Lung (tissue), 12 donors: ENCODE results near the gene NFATC1. TPM values are rescaled to one million over a fixed set of nuclear protein-coding genes. Genes with fewer than 3 reads are reported as not detected.

Experiments
- ATAC-seq: fragments of 200-7000 bp; cut with Tn5 transposase; one replicate; pipeline ENCODE4 v1.9.1; 2020; ENCODE audit warnings: moderate number of reproducible peaks; ENCODE audit not compliant: insufficient read depth, low FRiP score
- DNase-seq, 3 donors: peaks; one replicate each; pipeline ENCODE4 v3.0.0-alpha.2; 2013 to 2017
- H3K27ac ChIP-seq, 2 donors: one replicate each; pipeline ENCODE4 v1.5.1; 2013; ENCODE audit warnings: mild to moderate bottlenecking in 2 of 2, moderate library complexity in 2 of 2, control low read depth in 1 of 2, inconsistent platforms in 1 of 2, low read depth in 1 of 2, low read length in 1 of 2
- H3K27me3 ChIP-seq, 3 donors: one replicate each; pipeline ENCODE4 v1.5.1; 2013; ENCODE audit warnings: low read length in 2 of 3; ENCODE audit not compliant: control insufficient read depth in 3 of 3, insufficient read depth in 3 of 3
- H3K36me3 ChIP-seq, 4 donors: one replicate each; pipeline ENCODE4 v1.5.1; 2013; ENCODE audit warnings: low read length in 4 of 4, mild to moderate bottlenecking in 1 of 4, moderate library complexity in 1 of 4; ENCODE audit not compliant: control insufficient read depth in 4 of 4, insufficient read depth in 4 of 4
- H3K4me1 ChIP-seq, 5 donors: one replicate each; pipeline ENCODE4 v1.5.1; 2013; ENCODE audit warnings: low read length in 5 of 5, mild to moderate bottlenecking in 2 of 5, moderate library complexity in 1 of 5; ENCODE audit not compliant: control insufficient read depth in 5 of 5, insufficient read depth in 5 of 5
- H3K4me3 ChIP-seq: one replicate; pipeline ENCODE4 v1.5.1; 2013; ENCODE audit warnings: mild to moderate bottlenecking, control low read depth, moderate library complexity
- H3K9ac ChIP-seq, 2 donors: one replicate each; pipeline ENCODE4 v1.5.1; 2013; ENCODE audit warnings: low read length in 2 of 2, control low read depth in 1 of 2; ENCODE audit not compliant: insufficient read depth in 1 of 2
- H3K9me3 ChIP-seq, 4 donors: one replicate each; pipeline ENCODE4 v1.5.1; 2013; ENCODE audit warnings: low read length in 3 of 4, mild to moderate bottlenecking in 1 of 4, moderate library complexity in 1 of 4; ENCODE audit not compliant: control insufficient read depth in 4 of 4, insufficient read depth in 3 of 4
- CTCF ChIP-seq: IDR thresholded peaks from 2 replicates; pipeline ENCODE4 v1.5.1; 2012; ENCODE audit warnings: mild to moderate bottlenecking; ENCODE audit errors: control extremely low read depth, extremely low read depth
- WGBS, 2 donors: extraction: QIAGEN DNeasy Blood & Tissue Kit; methylation state at CpG; one replicate each; pipeline ENCODE4 v1.1.7; 2013; 5-methylcytosine and 5-hydroxymethylcytosine counted together
- polyA plus RNA-seq, 2 donors: library from polyadenylated mRNA; stranded (reverse); fragments of 200-250 nt; gene quantifications; one replicate each; pipeline ENCODE4 v1.2.1, GENCODE V29; 2013
- total RNA-seq, 2 donors: library from RNA; depleted of rRNA in 1 of 2; stranded (reverse); fragments of >200 nt in 1 of 2; gene quantifications; one replicate each; pipeline ENCODE4 v1.2.1, GENCODE V29; 2014 to 2021
- donor health status: control.
- donor health status: control.
- donor health status: Bipolar disorder and iron deficiency.
- donor health status: healthy.
- donor health status: DM: yes; HTN: yes; CAD: no.

Gene NFATC1
- total and polyA plus RNA-seq, 4 donors, result 8.6 to 25.5 (median 12.9) TPM

- no peak overlapping the region for H3K9ac ChIP-seq
- no peak overlapping the region for H3K27ac ChIP-seq
- no peak overlapping the region for H3K4me3 ChIP-seq
- 95 to 96% methylated on average over 4 of the region's 4 CpGs for WGBS, 2 donors
- peaks cover 4 to 20% (median 5%) of the 10 kb centered on the region in 5 donors for H3K4me1 ChIP-seq
- ATAC-seq (no peak), DNase-seq (no peak)
- H3K27me3 ChIP-seq, result no peaks in the 10 kb centered on the region
- H3K9me3 ChIP-seq, result peaks cover 0 to 9% (median under 1%) of the 10 kb centered on the region in 4 donors
- TF ChIP-seq CTCF, result no peak
- peaks cover 0 to 2% (median 0%) of the 10 kb centered on the region in 4 donors for H3K36me3 ChIP-seq
Observed at GRCh38 chr18:79501006-79501405, 105.3 kb downstream of the NFATC1 start.

- DNase-seq (peak in 1 of 3 donors; percentile 2), ATAC-seq (no peak)
- Histone ChIP-seq H3K4me1 (peaks cover 6 to 21% (median 10%) of the 10 kb centered on the region in 5 donors), H3K27me3 (no peaks in the 10 kb centered on the region), H3K9ac (no peak overlapping the region), H3K9me3 (peaks cover 0 to 9% (median under 1%) of the 10 kb centered on the region in 4 donors), H3K27ac (no peak overlapping the region), H3K4me3 (no peak overlapping the region), H3K36me3 (peaks cover 0 to 2% (median 0%) of the 10 kb centered on the region in 4 donors)
- WGBS, 2 donors, result 51 to 66% methylated on average over 4 of the region's 4 CpGs
- TF ChIP-seq CTCF, result no peak
Observed at GRCh38 chr18:79502782-79503181, 107.1 kb downstream of the NFATC1 start.

GRCh38 chr18:79503406-79503805 lies 107.7 kb downstream of the NFATC1 start:
- ATAC-seq, result no peak
- H3K9ac ChIP-seq, result no peak overlapping the region
- 97% methylated on average over 11 of the region's 11 CpGs for WGBS, 2 donors

More at GRCh38 chr18:79503406-79503805, 107.7 kb downstream of the NFATC1 start:
- H3K27ac ChIP-seq, result no peak overlapping the region
- H3K4me3 ChIP-seq, result no peak overlapping the region
- H3K27me3 ChIP-seq, result no peaks in the 10 kb centered on the region
- peaks cover 0 to 2% (median 0%) of the 10 kb centered on the region in 4 donors for H3K36me3 ChIP-seq
- TF ChIP-seq CTCF, result no peak
- peaks cover 0 to 7% (median under 1%) of the 10 kb centered on the region in 4 donors for H3K9me3 ChIP-seq
- peaks cover 6 to 27% (median 13%) of the 10 kb centered on the region in 5 donors for H3K4me1 ChIP-seq
- DNase-seq, result peak in 1 of 3 donors; percentile 4
